BLaER1 treated with 17β-estradiol and CSF1 and Interleukin-3, amounts not matched to agents 10 nM and 100 nM (cell line): ENCODE data around the gene TPRN.

Experiments used
- H3K27ac ChIP-seq, 11 experiments: shearing (Covaris generic); formaldehyde crosslinking; 2 replicates each; pipeline ENCODE4 v1.8.1; 2022
- H3K27me3 ChIP-seq, 11 experiments: shearing (Covaris generic); formaldehyde crosslinking; 2 replicates each; pipeline ENCODE4 v1.8.1; 2022
- H3K36me3 ChIP-seq, 11 experiments: shearing (Covaris generic); formaldehyde crosslinking; 2 replicates each; pipeline ENCODE4 v1.8.1; 2022
- H3K4me1 ChIP-seq, 10 experiments: shearing (Covaris generic); formaldehyde crosslinking; 2 replicates each; pipeline ENCODE4 v1.8.1; 2022
- H3K4me2 ChIP-seq, 11 experiments: shearing (Covaris generic); formaldehyde crosslinking; 2 replicates each; pipeline ENCODE4 v1.8.1; 2022
- H3K4me3 ChIP-seq, 10 experiments: shearing (Covaris generic); formaldehyde crosslinking; 2 replicates each; pipeline ENCODE4 v1.8.1; 2022
- H3K9ac ChIP-seq, 11 experiments: shearing (Covaris generic); formaldehyde crosslinking; 2 replicates each; pipeline ENCODE4 v1.8.1; 2022
- H3K9me3 ChIP-seq, 11 experiments: shearing (Covaris generic); formaldehyde crosslinking; replicated peaks in 1 of 11; 2 replicates each; pipeline ENCODE4 v1.8.1; 2022
- H4K20me1 ChIP-seq, 11 experiments: shearing (Covaris generic); formaldehyde crosslinking; 2 replicates each; pipeline ENCODE4 v1.8.1; 2022
- Cebpa-rat ChIP-seq, 11 experiments: shearing (Covaris generic); IDR thresholded peaks; 2 replicates each; pipeline ENCODE4 v1.8.1; 2022

The TPRN gene

GRCh38 chr9:137237759-137238726, 37.5 kb upstream of the TPRN start:
- H3K4me3 ChIP-seq = peak overlapping the region in 6 of 10 experiments; percentile 3 to 67 (median 14); a peak in 4 of 20 replicates
- H3K9ac ChIP-seq = peak overlapping the region; percentile 16 to 93 (median 70); a peak in 21 of 22 replicates
- peaks cover 14 to 15% (median 15%) of the 10 kb centered on the region in 11 experiments for H3K36me3 ChIP-seq
- no peak for TF ChIP-seq Cebpa-rat (IDR thresholded peaks at IDR 0.05)
- peak overlapping the region; percentile 90 to 98 (median 95) for H3K4me2 ChIP-seq
- H3K4me1 ChIP-seq = peaks cover 65 to 75% (median 71%) of the 10 kb centered on the region in 10 experiments
- no peaks in the 10 kb centered on the region for H3K27me3 ChIP-seq
- H4K20me1 ChIP-seq = peaks cover 16 to 66% (median 54%) of the 10 kb centered on the region in 11 experiments
- H3K27ac ChIP-seq = peak overlapping the region in 8 of 11 experiments; percentile 25 to 64 (median 46); a peak in 12 of 22 replicates
- H3K9me3 ChIP-seq = peaks cover 0 to 3% (median 0%) of the 10 kb centered on the region in 11 experiments; a peak in 1 of 22 replicates

DNA sequence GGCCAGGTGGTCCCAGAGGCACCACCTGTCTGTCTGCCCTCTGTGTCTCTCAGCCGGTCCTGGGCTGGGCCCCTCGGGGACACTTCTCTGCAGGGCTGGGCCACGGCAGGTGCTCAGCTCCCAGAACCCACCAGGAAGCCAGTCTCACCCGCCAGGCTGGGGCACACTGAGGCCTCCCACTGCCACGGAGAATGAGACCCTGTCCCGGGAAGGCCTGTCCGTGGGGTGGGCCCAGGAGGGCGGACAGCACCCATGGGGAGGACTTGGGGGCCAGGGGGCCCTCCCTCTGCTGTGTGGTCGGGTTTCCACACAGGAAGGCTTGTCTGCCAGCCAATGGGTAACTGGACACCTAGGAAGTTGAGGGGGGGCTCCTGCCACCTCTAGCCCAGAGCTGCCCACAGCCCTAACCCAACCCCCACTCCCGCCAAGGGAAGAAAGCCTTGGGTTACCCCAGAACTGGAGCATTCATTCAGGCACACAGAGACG, 36.4 kb upstream of the TPRN start:
- peak overlapping the region in 10 of 11 experiments; percentile 35 to 93 (median 66); a peak in 17 of 22 replicates for H3K9ac ChIP-seq
- H3K4me3 ChIP-seq = peak overlapping the region in 8 of 10 experiments; percentile 23 to 40 (median 30); a peak in 6 of 20 replicates

DNA sequence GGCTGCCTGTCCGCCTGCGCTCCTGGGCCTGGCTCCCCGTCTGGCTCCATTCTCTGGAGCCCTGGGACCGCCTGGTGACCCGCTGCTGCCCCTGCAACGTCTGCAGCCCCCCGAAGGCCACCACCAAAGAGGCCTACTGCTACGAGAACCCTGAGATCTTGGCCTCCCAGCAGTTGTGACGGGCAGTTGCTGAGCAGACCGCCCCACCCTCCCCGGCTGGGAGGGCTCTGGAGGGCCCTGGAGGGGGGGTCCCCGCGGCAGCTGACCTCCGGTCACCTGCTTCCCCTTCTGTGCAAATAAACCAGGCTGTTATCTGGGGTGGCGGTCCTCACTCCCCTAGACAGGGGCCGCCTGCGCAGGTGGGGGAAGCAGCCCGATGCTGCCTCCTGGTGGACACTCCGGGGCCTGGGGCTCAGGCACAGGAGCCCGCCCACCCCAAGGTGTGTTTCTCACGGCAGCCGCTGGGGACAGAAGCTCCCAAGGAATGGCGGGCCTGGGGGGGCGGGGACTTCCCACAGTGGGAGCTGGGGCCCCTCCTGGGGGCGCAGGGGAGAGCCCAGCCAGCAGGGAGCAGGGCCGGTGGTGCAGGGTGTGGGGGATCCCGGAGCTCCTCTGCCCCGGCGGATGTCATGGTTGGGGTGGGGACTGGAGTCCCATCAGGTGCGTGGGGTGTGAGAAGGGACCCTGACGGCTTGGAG, 35.8 kb upstream of the TPRN start:
- H3K9me3 ChIP-seq = no peaks in the 10 kb centered on the region
- no peaks in the 10 kb centered on the region for H3K27me3 ChIP-seq
- no peaks in the 10 kb centered on the region for H3K36me3 ChIP-seq
- H3K9ac ChIP-seq = peak overlapping the region in 10 of 11 experiments; percentile 40 to 93 (median 67); a peak in 18 of 22 replicates
- peaks cover 0 to 49% (median 38%) of the 10 kb centered on the region in 11 experiments; a peak in 19 of 22 replicates for H4K20me1 ChIP-seq
- no peak for TF ChIP-seq Cebpa-rat (IDR thresholded peaks at IDR 0.05)
- H3K4me3 ChIP-seq = peak overlapping the region; percentile 1 to 56 (median 32); a peak in 12 of 20 replicates
- H3K27ac ChIP-seq = peak overlapping the region in 8 of 11 experiments; percentile 25 to 64 (median 46); a peak in 15 of 22 replicates
- H3K4me1 ChIP-seq = peaks cover 58 to 76% (median 70%) of the 10 kb centered on the region in 10 experiments
- peak overlapping the region; percentile 90 to 98 (median 95) for H3K4me2 ChIP-seq

More for the DNA sequence above, 36.4 kb upstream of the TPRN start:
- peaks cover 0 to 3% (median 0%) of the 10 kb centered on the region in 11 experiments; a peak in 1 of 22 replicates for H3K9me3 ChIP-seq
- peak overlapping the region in 8 of 11 experiments; percentile 25 to 64 (median 46); a peak in 15 of 22 replicates for H3K27ac ChIP-seq
- H3K4me1 ChIP-seq = peaks cover 58 to 71% (median 66%) of the 10 kb centered on the region in 10 experiments
- no peak for TF ChIP-seq Cebpa-rat (IDR thresholded peaks at IDR 0.05)
- H3K4me2 ChIP-seq = peak overlapping the region; percentile 90 to 98 (median 95)
- H3K27me3 ChIP-seq = no peaks in the 10 kb centered on the region
- H3K36me3 ChIP-seq = peaks cover 3 to 5% (median 4%) of the 10 kb centered on the region in 11 experiments; a peak in 21 of 22 replicates
- peaks cover 5 to 55% (median 43%) of the 10 kb centered on the region in 11 experiments for H4K20me1 ChIP-seq

DNA sequence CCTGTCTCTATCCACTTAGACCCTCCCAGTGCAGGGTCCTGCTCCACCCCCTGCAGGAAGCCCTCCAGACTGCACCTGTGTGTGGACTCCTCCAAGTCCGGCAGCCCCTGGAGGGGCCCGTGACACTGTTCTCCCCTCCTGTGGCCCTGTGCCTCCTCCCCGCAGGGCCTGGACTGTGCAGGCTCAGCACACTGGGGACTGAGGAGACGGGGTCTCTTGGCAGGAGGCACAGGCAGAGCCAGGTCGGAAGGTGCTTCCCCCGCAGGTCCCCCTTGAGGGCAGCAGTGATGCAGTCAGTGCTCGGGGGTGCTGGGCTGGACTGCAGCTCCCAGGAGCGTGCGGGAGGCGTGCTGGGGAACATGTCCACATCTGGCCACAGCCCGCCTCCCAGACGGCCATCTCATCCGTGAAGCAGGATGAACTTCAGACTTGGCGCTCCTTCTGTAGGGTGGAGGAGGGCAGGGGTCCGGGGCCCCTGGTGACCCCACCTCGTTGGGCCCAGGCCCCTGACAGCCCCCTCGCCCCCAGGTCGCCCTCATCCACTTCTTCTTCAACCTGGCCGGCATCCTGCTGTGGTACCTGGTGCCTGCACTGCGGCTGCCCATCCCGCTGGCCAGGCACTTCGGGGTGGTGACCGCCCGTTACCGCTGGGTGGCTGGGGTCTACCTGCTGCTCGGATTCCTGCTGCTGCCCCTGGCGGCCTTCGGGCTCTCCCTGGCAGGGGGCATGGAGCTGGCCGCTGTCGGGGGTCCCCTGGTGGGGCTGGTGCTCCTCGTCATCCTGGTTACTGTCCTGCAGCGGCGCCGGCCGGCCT, 35.1 kb upstream of the TPRN start:
- H3K4me3 ChIP-seq = peak overlapping the region in 6 of 10 experiments; percentile 1 to 56 (median 39); a peak in 9 of 20 replicates
- peak overlapping the region in 6 of 11 experiments; percentile 15 to 44 (median 34); a peak in 7 of 22 replicates for H3K27ac ChIP-seq
- H3K4me1 ChIP-seq = peaks cover 58 to 78% (median 73%) of the 10 kb centered on the region in 10 experiments
- H3K9me3 ChIP-seq = no peaks in the 10 kb centered on the region
- H3K9ac ChIP-seq = peak overlapping the region in 10 of 11 experiments; percentile 8 to 71 (median 54); a peak in 16 of 22 replicates
- TF ChIP-seq Cebpa-rat (IDR thresholded peaks at IDR 0.05) = no peak
- peak overlapping the region; percentile 90 to 98 (median 95) for H3K4me2 ChIP-seq
- H4K20me1 ChIP-seq = peaks cover 0 to 47% (median 38%) of the 10 kb centered on the region in 11 experiments; a peak in 19 of 22 replicates
- H3K36me3 ChIP-seq = no peaks in the 10 kb centered on the region
- H3K27me3 ChIP-seq = no peaks in the 10 kb centered on the region

DNA sequence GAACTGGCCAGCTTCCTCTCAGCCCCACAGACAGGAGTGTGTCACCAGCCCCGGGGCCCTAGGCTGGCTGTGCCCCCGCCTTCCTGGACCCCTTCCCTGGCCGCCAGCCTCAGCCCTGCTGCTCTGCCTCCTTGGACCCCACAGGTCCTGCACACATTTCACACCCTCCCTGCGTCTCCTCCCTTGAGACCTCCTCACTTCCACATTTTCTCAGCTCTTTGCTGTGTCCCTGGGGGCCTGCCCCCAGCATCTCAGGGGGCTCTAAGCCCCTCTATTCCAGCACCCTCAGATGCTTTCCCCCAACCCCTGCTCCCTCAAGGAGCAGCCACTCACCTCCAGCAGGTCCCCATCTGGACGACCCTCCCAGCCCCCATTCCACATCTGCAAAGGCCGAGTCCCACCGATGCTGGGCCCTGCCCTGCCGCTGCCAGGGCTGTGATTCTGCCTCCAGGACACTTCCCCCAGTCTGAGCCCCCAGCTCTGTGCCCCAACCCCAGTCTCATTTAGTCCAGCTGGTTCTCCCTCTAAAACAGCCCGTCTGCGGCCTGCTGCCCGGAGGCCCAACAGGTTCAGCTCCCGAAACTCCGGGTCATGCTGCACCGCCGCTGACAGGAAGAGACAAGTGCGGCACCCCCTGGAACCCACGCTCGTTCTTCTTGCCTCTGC, 34.4 kb upstream of the TPRN start:
- Histone ChIP-seq H3K9ac (peak overlapping the region in 7 of 11 experiments; percentile 15 to 71 (median 58); a peak in 9 of 22 replicates), H3K27ac (0 out of 22 replicates have a peak overlapping the region, but pooled peaks of 1 of the 11 experiments have one; percentile 7), H4K20me1 (peaks cover 0 to 47% (median 38%) of the 10 kb centered on the region in 11 experiments; a peak in 19 of 22 replicates), H3K27me3 (no peaks in the 10 kb centered on the region), H3K4me2 (peak overlapping the region; percentile 90 to 98 (median 95)), H3K36me3 (no peaks in the 10 kb centered on the region), H3K4me3 (peak overlapping the region in 4 of 10 experiments; percentile 4 to 56 (median 44); a peak in 6 of 20 replicates), H3K4me1 (peaks cover 63 to 83% (median 79%) of the 10 kb centered on the region in 10 experiments), H3K9me3 (no peaks in the 10 kb centered on the region)
- TF ChIP-seq Cebpa-rat (IDR thresholded peaks at IDR 0.05) = no peak

DNA sequence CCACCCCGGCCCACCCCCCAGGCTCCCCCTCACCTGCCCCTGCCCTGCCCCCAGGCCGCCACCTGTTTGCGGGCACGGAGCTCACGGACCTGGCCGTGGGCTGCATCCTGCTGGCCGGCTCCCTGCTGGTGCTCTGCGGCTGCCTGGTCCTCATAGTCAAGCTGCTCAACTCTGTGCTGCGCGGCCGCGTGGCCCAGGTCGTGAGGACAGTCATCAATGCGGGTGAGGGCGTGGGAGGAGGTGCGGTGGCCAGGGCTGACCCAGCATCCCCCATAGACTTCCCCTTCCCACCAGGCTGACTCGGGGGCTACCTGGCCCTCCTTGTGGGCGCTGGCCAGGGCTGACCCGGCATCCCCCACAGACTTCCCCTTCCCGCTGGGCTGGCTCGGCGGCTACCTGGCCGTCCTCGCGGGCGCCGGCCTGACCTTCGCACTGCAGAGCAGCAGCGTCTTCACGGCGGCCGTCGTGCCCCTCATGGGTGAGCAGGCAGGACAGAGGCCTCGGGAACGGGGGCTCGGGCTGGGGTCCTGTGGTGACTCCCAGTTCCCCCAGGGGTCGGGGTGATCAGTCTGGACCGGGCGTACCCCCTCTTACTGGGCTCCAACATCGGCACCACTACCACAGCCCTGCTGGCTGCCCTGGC, 33.6 kb upstream of the TPRN start:
- peak overlapping the region in 1 of 10 experiments; percentile 56; a peak in 3 of 20 replicates for H3K4me3 ChIP-seq
- 0 out of 22 replicates have a peak overlapping the region, but pooled peaks of 1 of the 11 experiments have one; percentile 7 for H3K27ac ChIP-seq
- no peaks in the 10 kb centered on the region for H3K9me3 ChIP-seq
- peak overlapping the region; percentile 90 to 98 (median 95) for H3K4me2 ChIP-seq
- peak overlapping the region in 7 of 11 experiments; percentile 15 to 71 (median 46); a peak in 9 of 22 replicates for H3K9ac ChIP-seq
- no peak for TF ChIP-seq Cebpa-rat (IDR thresholded peaks at IDR 0.05)
- peaks cover 61 to 83% (median 79%) of the 10 kb centered on the region in 10 experiments for H3K4me1 ChIP-seq
- H3K27me3 ChIP-seq = no peaks in the 10 kb centered on the region
- H4K20me1 ChIP-seq = peaks cover 0 to 47% (median 38%) of the 10 kb centered on the region in 11 experiments; a peak in 19 of 22 replicates
- H3K36me3 ChIP-seq = no peaks in the 10 kb centered on the region
